ENCODE measurements around the gene ACSM2A. TPM values are rescaled to one million over a fixed set of nuclear protein-coding genes. Genes with fewer than 3 reads are reported as not detected.

The ACSM2A gene
- polyA plus RNA-seq, 2 of the 4 experiments (the other 2 are of a cell fraction), result not detected

DNA sequence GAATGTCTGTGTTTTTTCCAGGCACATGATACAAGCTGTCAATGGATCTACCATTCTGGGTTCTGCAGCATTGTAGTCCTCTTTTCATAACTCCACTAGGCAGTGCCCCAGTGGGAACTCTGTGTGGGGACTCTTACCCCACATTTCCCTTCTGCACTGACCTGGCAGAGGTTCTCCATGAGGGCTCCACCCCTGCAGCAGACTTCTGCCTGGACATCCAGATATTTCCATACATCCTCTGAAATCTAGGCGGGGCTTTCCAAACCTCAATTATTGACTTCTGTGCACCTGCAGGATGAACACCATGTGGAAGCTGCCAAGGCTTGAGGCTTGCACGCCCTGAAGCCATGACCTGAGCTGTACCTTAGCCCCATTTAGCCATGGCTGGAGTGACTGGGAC lies 56.0 kb downstream of the ACSM2A start:
- no peak for DNase-seq (ENCODE audit: low read depth in 1 of 2, low spot score in 1 of 2)
- Histone ChIP-seq H3K4me1 (no peaks in the 10 kb centered on the region), H3K27ac (no peak overlapping the region), H3K4me3 (no peak overlapping the region), H3K9me3 (0 out of 3 replicates have a peak, but pooled peaks cover 4% of the 10 kb centered on the region), H3K4me2 (no peak overlapping the region)
- WGBS (ENCODE audit: missing lambda C conversion rate), result 0% methylated on average over 2 of the region's 2 CpGs
- ATAC-seq, result no peak
- ChIA-PET CTCF (no interaction called here), POLR2A (no interaction called here)
- no peak for FAIRE-seq
- TF ChIP-seq POLR2AphosphoS2 (conservative IDR thresholded peaks at IDR 0.05; ENCODE audit: low read length) (no peak), SMC3 (IDR thresholded peaks at IDR 0.05) (no peak), KDM5A (IDR thresholded peaks at IDR 0.05) (no peak), TP53 (CRISPR knock-in tag; IDR thresholded peaks at IDR 0.05) (no peak), MYC (IDR thresholded peaks at IDR 0.05; ENCODE audit: borderline replicate concordance, low read length) (no peak), KDM1A (IDR thresholded peaks at IDR 0.05; ENCODE audit: low read depth) (no peak), JUNB (IDR thresholded peaks at IDR 0.05) (no peak), ZFP36 (IDR thresholded peaks at IDR 0.05; ENCODE audit: borderline replicate concordance, partially characterized antibody) (no peak), HOXB5 (CRISPR knock-in tag; IDR thresholded peaks at IDR 0.05) (no peak), CBX2 (IDR thresholded peaks at IDR 0.05; ENCODE audit: borderline replicate concordance, low read depth) (no peak), EHMT2 (IDR thresholded peaks at IDR 0.05; ENCODE audit: low read depth) (no peak), ZNF302 (CRISPR knock-in tag; IDR thresholded peaks at IDR 0.05) (no peak), FOSB (CRISPR knock-in tag; IDR thresholded peaks at IDR 0.05) (no peak), HDAC2 (IDR thresholded peaks at IDR 0.05) (no peak), PHF8 (IDR thresholded peaks at IDR 0.05; ENCODE audit: borderline replicate concordance, low read depth) (no peak), ESRRA (IDR thresholded peaks at IDR 0.05; ENCODE audit: borderline replicate concordance, low read length) (no peak), CBX8 (IDR thresholded peaks at IDR 0.05) (no peak), NFE2L2 (conservative IDR thresholded peaks at IDR 0.05; ENCODE audit: low read length) (no peak)
- TF ChIP-seq, protein P1, sequence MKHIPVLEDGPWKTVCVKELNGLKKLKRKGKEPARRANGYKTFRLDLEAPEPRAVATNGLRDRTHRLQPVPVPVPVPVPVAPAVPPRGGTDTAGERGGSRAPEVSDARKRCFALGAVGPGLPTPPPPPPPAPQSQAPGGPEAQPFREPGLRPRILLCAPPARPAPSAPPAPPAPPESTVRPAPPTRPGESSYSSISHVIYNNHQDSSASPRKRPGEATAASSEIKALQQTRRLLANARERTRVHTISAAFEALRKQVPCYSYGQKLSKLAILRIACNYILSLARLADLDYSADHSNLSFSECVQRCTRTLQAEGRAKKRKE (CRISPR knock-in tag; IDR thresholded peaks at IDR 0.05; ENCODE audit: low read depth), result no peak
- TF ChIP-seq, protein P2, sequence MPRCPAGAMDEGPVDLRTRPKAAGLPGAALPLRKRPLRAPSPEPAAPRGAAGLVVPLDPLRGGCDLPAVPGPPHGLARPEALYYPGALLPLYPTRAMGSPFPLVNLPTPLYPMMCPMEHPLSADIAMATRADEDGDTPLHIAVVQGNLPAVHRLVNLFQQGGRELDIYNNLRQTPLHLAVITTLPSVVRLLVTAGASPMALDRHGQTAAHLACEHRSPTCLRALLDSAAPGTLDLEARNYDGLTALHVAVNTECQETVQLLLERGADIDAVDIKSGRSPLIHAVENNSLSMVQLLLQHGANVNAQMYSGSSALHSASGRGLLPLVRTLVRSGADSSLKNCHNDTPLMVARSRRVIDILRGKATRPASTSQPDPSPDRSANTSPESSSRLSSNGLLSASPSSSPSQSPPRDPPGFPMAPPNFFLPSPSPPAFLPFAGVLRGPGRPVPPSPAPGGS (IDR thresholded peaks at IDR 0.05), result no peak

DNA sequence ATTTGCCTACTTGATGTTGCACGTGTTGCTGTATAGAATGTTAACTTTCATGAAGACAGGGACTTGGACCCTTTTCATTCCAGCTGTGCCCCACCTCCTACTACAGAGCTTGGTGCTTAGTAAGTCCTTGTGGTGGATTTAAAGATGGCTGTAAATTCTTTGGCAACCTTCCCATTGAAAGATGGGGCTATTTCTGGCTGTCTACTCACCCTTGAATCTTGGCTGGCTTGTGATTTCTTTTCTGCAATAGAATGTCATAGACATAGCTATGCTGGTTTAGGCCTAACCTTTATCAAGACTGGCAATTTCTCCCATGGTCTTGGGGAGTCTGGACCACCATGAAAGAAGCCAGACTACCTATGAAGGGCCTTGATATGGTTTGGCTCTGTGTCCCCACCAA lies 59.0 kb downstream of the ACSM2A start:
- WGBS (ENCODE audit: missing lambda C conversion rate), result 3% methylated on average over 1 of the region's 1 CpG
- CTCF ChIA-PET, result interaction anchor here (0.7 kb wide), 1 partner anchor 126 kb away, joined by 5 read pairs; no protein-coding TSS in a partner anchor
- Histone ChIP-seq H3K4me1 (no peaks in the 10 kb centered on the region), H3K4me2 (no peak overlapping the region), H3K9me3 (peaks cover 4% of the 10 kb centered on the region; the same call in 1 of the 3 replicates), H3K27ac (no peak overlapping the region), H3K4me3 (no peak overlapping the region)
- FAIRE-seq (no peak), ATAC-seq (no peak), DNase-seq (ENCODE audit: low read depth in 1 of 2, low spot score in 1 of 2) (no peak)
- POLR2A ChIA-PET, result no interaction called here
- no peak for TF ChIP-seq HOXB5 (CRISPR knock-in tag; IDR thresholded peaks at IDR 0.05)
- no peak for TF ChIP-seq USF2 (IDR thresholded peaks at IDR 0.05)
- TF ChIP-seq, protein P3, sequence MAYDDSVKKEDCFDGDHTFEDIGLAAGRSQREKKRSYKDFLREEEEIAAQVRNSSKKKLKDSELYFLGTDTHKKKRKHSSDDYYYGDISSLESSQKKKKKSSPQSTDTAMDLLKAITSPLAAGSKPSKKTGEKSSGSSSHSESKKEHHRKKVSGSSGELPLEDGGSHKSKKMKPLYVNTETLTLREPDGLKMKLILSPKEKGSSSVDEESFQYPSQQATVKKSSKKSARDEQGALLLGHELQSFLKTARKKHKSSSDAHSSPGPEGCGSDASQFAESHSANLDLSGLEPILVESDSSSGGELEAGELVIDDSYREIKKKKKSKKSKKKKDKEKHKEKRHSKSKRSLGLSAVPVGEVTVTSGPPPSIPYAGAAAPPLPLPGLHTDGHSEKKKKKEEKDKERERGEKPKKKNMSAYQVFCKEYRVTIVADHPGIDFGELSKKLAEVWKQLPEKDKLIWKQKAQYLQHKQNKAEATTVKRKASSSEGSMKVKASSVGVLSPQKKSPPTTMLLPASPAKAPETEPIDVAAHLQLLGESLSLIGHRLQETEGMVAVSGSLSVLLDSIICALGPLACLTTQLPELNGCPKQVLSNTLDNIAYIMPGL (CRISPR knock-in tag; IDR thresholded peaks at IDR 0.05; ENCODE audit: borderline replicate concordance), result no peak
